CD4-positive, alpha-beta T cell (primary cell): ENCODE results near the gene BAX. TPM values are rescaled to one million over a fixed set of nuclear protein-coding genes. Genes with fewer than 3 reads are reported as not detected.
A peak's percentile ranks its signal among the peaks of the same experiment; 100 is the strongest.

Experiments used
- ATAC-seq: fragments of 200-7000 bp; cut with Tn5 transposase; one replicate; pipeline ENCODE4 v1.10.0; 2022; ENCODE audit warnings: mild to moderate bottlenecking; ENCODE audit not compliant: poor library complexity
- CTCF ChIA-PET: fragments of 350-600 bp; sonication (Branson Sonifier 250); formaldehyde crosslinking; loops from one replicate; lab custom pipeline; 2021; ENCODE audit warnings: antibody characterized with exemption, inconsistent platforms; lab: Charles Lee
- POLR2A ChIA-PET: fragments of 350-600 bp; sonication (Branson Sonifier 250); formaldehyde crosslinking; loops from one replicate; lab custom pipeline; 2021; ENCODE audit warnings: antibody characterized with exemption, inconsistent platforms; lab: Charles Lee
- DNase-seq, 14 experiments: peaks; one replicate each; pipeline ENCODE4 v3.0.0-alpha.2; 2013 to 2020; ENCODE audit warnings: mixed read lengths in 2 of 14
- H3K27ac ChIP-seq, 2 donors: one replicate each; pipeline versions ENCODE4 v1.5.1 to v1.7.0; 2013; ENCODE audit warnings: low read length in 2 of 2, low read depth in 1 of 2, mild to moderate bottlenecking in 1 of 2
- H3K27me3 ChIP-seq, 2 experiments: 1 replicate in 1 of 2; 2 replicates in 1 of 2; pipeline versions ENCODE4 v1.6.1 to v1.7.0; 2013; ENCODE audit warnings: low read length in 2 of 2, control low read depth in 1 of 2, mild to moderate bottlenecking in 1 of 2, moderate library complexity in 1 of 2; ENCODE audit not compliant: insufficient read depth in 2 of 2, control insufficient read depth in 1 of 2
- H3K36me3 ChIP-seq: one replicate; pipeline ENCODE4 v1.6.1; 2013; ENCODE audit warnings: low read length, control low read depth; ENCODE audit not compliant: insufficient read depth
- H3K4me1 ChIP-seq: one replicate; pipeline ENCODE4 v1.6.1; 2013; ENCODE audit warnings: low read length, control low read depth; ENCODE audit not compliant: insufficient read depth
- H3K4me3 ChIP-seq: one replicate; pipeline ENCODE4 v1.5.1; 2013; ENCODE audit warnings: mild to moderate bottlenecking, low read length, moderate library complexity
- H3K9me3 ChIP-seq, 2 experiments: 1 replicate in 1 of 2; 2 replicates in 1 of 2; pipeline versions ENCODE4 v1.6.1 to v1.7.0; 2013; ENCODE audit warnings: low read length in 2 of 2, mild to moderate bottlenecking in 2 of 2, control low read depth in 1 of 2, moderate library complexity in 1 of 2; ENCODE audit not compliant: control insufficient read depth in 1 of 2, insufficient read depth in 1 of 2
- H3K27ac Mint-ChIP-seq: one replicate; pipeline ENCODE4 v1.8.0; 2020; ENCODE audit warnings: mixed read lengths
- H3K27me3 Mint-ChIP-seq: one replicate; pipeline ENCODE4 v1.8.0; 2021; ENCODE audit warnings: mixed read lengths
- H3K36me3 Mint-ChIP-seq: one replicate; pipeline ENCODE4 v1.8.0; 2021; ENCODE audit warnings: low read depth, mixed read lengths
- H3K4me1 Mint-ChIP-seq: one replicate; pipeline ENCODE4 v1.8.0; 2021; ENCODE audit warnings: low read depth, mixed read lengths
- H3K4me3 Mint-ChIP-seq: one replicate; pipeline ENCODE4 v1.8.0; 2020; ENCODE audit warnings: mild to moderate bottlenecking, mixed read lengths
- H3K9me3 Mint-ChIP-seq: one replicate; pipeline ENCODE4 v1.8.0; 2020; ENCODE audit warnings: mixed read lengths
- CTCF ChIP-seq: fragments of 200-600 bp; IDR thresholded peaks from one replicate; pipeline ENCODE4 v1.8.0; 2022; ENCODE audit warnings: antibody characterized with exemption, mild to moderate bottlenecking
- intact Hi-C, 2 experiments: fragments of 100-400 bp; cut with DNase I in 1 of 2; cut with micrococcal nuclease in 1 of 2; formaldehyde crosslinking; loops; one replicate each; pipeline versions ENCODE4 v1.15.1 to v1.9.0; 2023 to 2025; cut with DNase I, micrococcal nuclease
- total RNA-seq, 174 experiments: library from RNA in 2 of 174; stranded (reverse) in 2 of 174; gene quantifications; one replicate each; pipeline ENCODE4 v1.2.3 and lab custom pipeline; 2021 to 2026

BAX gene
- total RNA-seq, 2 experiments from 2014 or later, result 52.9 to 60.4 TPM

GRCh38 chr19:48963371-48964204, 8.9 kb downstream of the BAX start:
- Histone ChIP-seq H3K4me3 (peak overlapping the region; percentile 85), H3K4me1 (peaks cover 63% of the 10 kb centered on the region), H3K9me3 (peaks cover 0 to 3% of the 10 kb centered on the region in 2 experiments), H3K27me3 (peaks cover 0 to 2% of the 10 kb centered on the region in 2 experiments), H3K27ac (peak overlapping the region; percentile 55 to 68), H3K36me3 (peaks cover 20% of the 10 kb centered on the region)
- Mint-ChIP-seq H3K36me3 (peaks cover 35% of the 10 kb centered on the region), H3K4me1 (peaks cover 47% of the 10 kb centered on the region), H3K4me3 (peak overlapping the region; percentile 97), H3K9me3 (no peaks in the 10 kb centered on the region), H3K27ac (peak overlapping the region; percentile 97), H3K27me3 (no peaks in the 10 kb centered on the region)
- no peak for ATAC-seq
- peak in 9 of 14 experiments; percentile 22 to 71 (median 50) for DNase-seq
- ChIA-PET CTCF (interaction anchor here (1.3 to 1.5 kb wide), 2 partner anchors 30 to 168 kb away, joined by 3 to 5 read pairs; partner anchors contain the start of genes GYS1 and RUVBL2), POLR2A (interaction anchor here (0.8 to 3.5 kb wide), 6 partner anchors 9 to 168 kb away, joined by 3 to 38 read pairs (median 16); partner anchors contain the start of genes BAX, DHDH, NUCB1 and PPP1R15A)
- no peak for TF ChIP-seq CTCF
- intact Hi-C loops, result loop anchor here in 1 of 2 experiments (2.0 kb wide), 2 partner anchors 63 to 91 kb away; partner anchors contain the start of genes NUCB1 and PPP1R15A

GRCh38 chr19:48964205-48965039, 9.7 kb downstream of the BAX start:
- intact Hi-C loops, result loop anchor here (1.0 to 5.0 kb wide), 5 partner anchors 9 to 317 kb away; partner anchors contain the start of genes CA11 (in 1 of the 2), NUCB1 (in 1 of the 2) and PPP1R15A (in 1 of the 2)
- H3K36me3 ChIP-seq, result peaks cover 27% of the 10 kb centered on the region
- DNase-seq (peak in 1 of 14 experiments; percentile 38), ATAC-seq (no peak)
- H3K27ac Mint-ChIP-seq, result peak overlapping the region; percentile 97
- ChIA-PET POLR2A (interaction anchor here (0.6 to 3.8 kb wide), 14 partner anchors 10 to 1851 kb away, joined by 3 to 41 read pairs (median 6); partner anchors contain the start of genes BAX, DHDH, GYS1 and NUCB1), CTCF (interaction anchor here (1.1 to 1.5 kb wide), 4 partner anchors 29 to 226 kb away, joined by 3 to 5 read pairs (median 3); partner anchors contain the start of genes GYS1 and RUVBL2)
- H3K9me3 Mint-ChIP-seq, result no peaks in the 10 kb centered on the region
- H3K27me3 ChIP-seq, result peaks cover 0 to 2% of the 10 kb centered on the region in 2 experiments
- H3K9me3 ChIP-seq, result peaks cover 0 to 3% of the 10 kb centered on the region in 2 experiments
- peak overlapping the region; percentile 55 to 64 for H3K27ac ChIP-seq
- peaks cover 38% of the 10 kb centered on the region for H3K36me3 Mint-ChIP-seq
- peak overlapping the region; percentile 97 for H3K4me3 Mint-ChIP-seq
- H3K4me1 ChIP-seq, result peaks cover 63% of the 10 kb centered on the region
- no peaks in the 10 kb centered on the region for H3K27me3 Mint-ChIP-seq
- H3K4me3 ChIP-seq, result peak overlapping the region; percentile 85
- peaks cover 47% of the 10 kb centered on the region for H3K4me1 Mint-ChIP-seq
- TF ChIP-seq CTCF, result no peak
